Measurements from ENCODE around the gene PTCD1. TPM values are rescaled to one million over a fixed set of nuclear protein-coding genes. Genes with fewer than 3 reads are reported as not detected.

PTCD1 gene
- total and polyA plus RNA-seq, 2 of the 8 experiments (the other 6 are each of a cell fraction or from before 2014, with no cell fraction given): 7.5 to 7.6 TPM

GRCh38 chr7:99404977-99405320 is 33.6 kb downstream of the PTCD1 start:
- Histone ChIP-seq H4K91ac (replicated peaks; ENCODE audit: insufficient read length, low read length) (no peak overlapping the region), H3K4me2 (ENCODE audit: insufficient read depth in 1 of 2, low read depth in 2 of 2, low read length in 2 of 2) (no peak overlapping the region), H3K4me1 (replicated peaks in 1 of 4; ENCODE audit: control insufficient read depth in 3 of 4, insufficient read depth in 4 of 4, low read length in 3 of 4) (peaks cover 0 to 3% (median 3%) of the 10 kb centered on the region in 4 experiments; a peak in 2 of 7 replicates), H3K4me3 (ENCODE audit: extremely low read depth in 1 of 4, insufficient read depth in 2 of 4, low read depth in 3 of 4, low read length in 4 of 4) (no peak overlapping the region), H2BK120ac (replicated peaks; ENCODE audit: low read depth, low read length) (no peak overlapping the region), H2BK5ac (ENCODE audit: low read depth, low read length) (no peak overlapping the region), H3K23ac (ENCODE audit: insufficient read length) (no peak overlapping the region), H3K23me2 (ENCODE audit: low read depth, low read length) (peaks cover 13% of the 10 kb centered on the region), H3K4ac (replicated peaks; ENCODE audit: insufficient read length, low read depth, low read length) (no peak overlapping the region), H2BK20ac (ENCODE audit: low read length) (no peak overlapping the region), H3K56ac (replicated peaks; ENCODE audit: insufficient read length, low read depth, low read length) (no peak overlapping the region), H3K9ac (replicated peaks in 1 of 4; ENCODE audit: extremely low read depth in 1 of 4, low read depth in 3 of 4, low read length in 3 of 4) (0 out of 7 replicates have a peak overlapping the region, but pooled peaks of 1 of the 4 experiments have one; percentile 0), H4K8ac (ENCODE audit: extremely low read depth, insufficient read depth, low read length) (no peak overlapping the region), H2BK15ac (ENCODE audit: low read length) (no peak overlapping the region), H3K27ac (ENCODE audit: low read depth, low read length) (no peak overlapping the region), H3K36me3 (ENCODE audit: control insufficient read depth in 2 of 4, insufficient read depth in 4 of 4, low read length in 3 of 4) (peaks cover 23 to 45% (median 38%) of the 10 kb centered on the region in 4 experiments; a peak in 7 of 8 replicates), H2BK12ac (ENCODE audit: low read depth, low read length) (no peak overlapping the region), H3K79me2 (ENCODE audit: control insufficient read depth in 1 of 2, insufficient read depth in 2 of 2, low read length in 2 of 2) (peaks cover 31 to 62% of the 10 kb centered on the region in 2 experiments), H3K79me1 (ENCODE audit: low read depth, low read length) (peaks cover 25% of the 10 kb centered on the region), H3K14ac (ENCODE audit: insufficient read length) (no peak overlapping the region), H3K9me3 (ENCODE audit: insufficient read depth in 2 of 2, low read depth in 1 of 2, low read length in 1 of 2) (no peaks in the 10 kb centered on the region), H2AK5ac (ENCODE audit: low read depth, low read length) (no peak overlapping the region), H2AFZ (ENCODE audit: low read length) (no peak overlapping the region), H3K27me3 (replicated peaks in 1 of 4; ENCODE audit: control insufficient read depth in 3 of 4, extremely low read depth in 1 of 4, insufficient read depth in 3 of 4, low read length in 3 of 4) (no peaks in the 10 kb centered on the region), H4K20me1 (replicated peaks in 1 of 2; ENCODE audit: control insufficient read depth in 1 of 2, insufficient read depth in 2 of 2, low read length in 2 of 2) (peaks cover 21 to 32% of the 10 kb centered on the region in 2 experiments), H3K18ac (ENCODE audit: extremely low read depth, low read length) (no peak overlapping the region), H4K5ac (ENCODE audit: insufficient read length, low read depth, low read length) (no peak overlapping the region)
- WGBS, 2 experiments (ENCODE audit: extremely low coverage in 1 of 2, insufficient coverage in 1 of 2, insufficient read length in 1 of 2, insufficient replicate concordance in 2 of 2, low coverage in 1 of 2, low lambda C conversion rate in 2 of 2, missing lambda C conversion rate in 1 of 2): 99% methylated on average over 10 of the region's 10 CpGs; no CpG with 5 or more reads in 1 of the 2 experiments
- POLR2A ChIA-PET (ENCODE audit: partially characterized antibody): interaction anchor here (1.0 to 8.4 kb wide), 3 partner anchors 11 to 15 kb away, joined by 3 to 150 read pairs (median 5); no protein-coding TSS in a partner anchor
- DNase-seq (ENCODE audit: low read depth in 1 of 2, low spot score in 2 of 2) (no peak), FAIRE-seq (no peak)
- CTCF ChIA-PET (ENCODE audit: partially characterized antibody): interaction anchor here (0.7 to 1.3 kb wide), 2 partner anchors 9 to 563 kb away, joined by 3 to 4 read pairs; no protein-coding TSS in a partner anchor
- TF ChIP-seq CBX8 (IDR thresholded peaks at IDR 0.05; ENCODE audit: borderline replicate concordance, low read depth, low read length) (no peak), NANOG (IDR thresholded peaks at IDR 0.05; ENCODE audit: insufficient read depth, low read depth, low read length, poor library complexity, severe bottlenecking) (no peak), KDM4A (IDR thresholded peaks at IDR 0.05; ENCODE audit: low read depth, low read length, severe bottlenecking) (no peak), TAF1 (IDR thresholded peaks at IDR 0.05; ENCODE audit: low read depth, low read length) (no peak), BCL11A (IDR thresholded peaks at IDR 0.05; ENCODE audit: low read depth in 2 of 2, low read length in 2 of 2) (no peak), TCF12 (IDR thresholded peaks at IDR 0.05; ENCODE audit: low read depth, low read length) (no peak), RBBP5 (IDR thresholded peaks at IDR 0.05; ENCODE audit: borderline replicate concordance, low read depth, low read length) (no peak), SIN3A (conservative IDR thresholded peaks at IDR 0.05 in 1 of 2, IDR thresholded peaks at IDR 0.05 in 1 of 2; ENCODE audit: low read depth in 1 of 2, low read length in 2 of 2) (no peak), KDM5A (IDR thresholded peaks at IDR 0.05; ENCODE audit: low read length) (no peak), TBP (IDR thresholded peaks at IDR 0.05; ENCODE audit: low read depth, low read length) (no peak), POLR2A (IDR thresholded peaks at IDR 0.05; ENCODE audit: control extremely low read depth in 1 of 2, low read depth in 2 of 2, low read length in 2 of 2) (no peak; a peak in 1 of 3 replicates)
- TF ChIP-seq, protein P1, sequence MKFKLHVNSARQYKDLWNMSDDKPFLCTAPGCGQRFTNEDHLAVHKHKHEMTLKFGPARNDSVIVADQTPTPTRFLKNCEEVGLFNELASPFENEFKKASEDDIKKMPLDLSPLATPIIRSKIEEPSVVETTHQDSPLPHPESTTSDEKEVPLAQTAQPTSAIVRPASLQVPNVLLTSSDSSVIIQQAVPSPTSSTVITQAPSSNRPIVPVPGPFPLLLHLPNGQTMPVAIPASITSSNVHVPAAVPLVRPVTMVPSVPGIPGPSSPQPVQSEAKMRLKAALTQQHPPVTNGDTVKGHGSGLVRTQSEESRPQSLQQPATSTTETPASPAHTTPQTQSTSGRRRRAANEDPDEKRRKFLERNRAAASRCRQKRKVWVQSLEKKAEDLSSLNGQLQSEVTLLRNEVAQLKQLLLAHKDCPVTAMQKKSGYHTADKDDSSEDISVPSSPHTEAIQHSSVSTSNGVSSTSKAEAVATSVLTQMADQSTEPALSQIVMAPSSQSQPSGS (IDR thresholded peaks at IDR 0.05; ENCODE audit: low read length): no peak
